Smooth muscle cell (in vitro differentiated cells): ENCODE results near the gene KRTAP4-4. TPM values are rescaled to one million over a fixed set of nuclear protein-coding genes. Genes with fewer than 3 reads are reported as not detected.
"Not testable (repeated sequence)": the region's sequence is repeated elsewhere in the genome, so short reads cannot be mapped to it uniquely, and the experiment has no call there.

Experiments
- DNase-seq: peaks from one replicate; lab custom pipeline; 2025; ENCODE audit not compliant: unreplicated experiment; lab: John Stamatoyannopoulos, UW
- H2AFZ ChIP-seq: fragments of 200-600 bp; sonication (generic); 2 replicates; pipeline ENCODE4 v1.6.0; 2016; ENCODE audit warnings: antibody characterized with exemption, low read depth, mild to moderate bottlenecking
- H3F3A ChIP-seq: fragments of 200-600 bp; sonication (generic); 2 replicates; pipeline ENCODE4 v1.6.0; 2017; ENCODE audit warnings: antibody characterized with exemption, low read depth
- H3K27ac ChIP-seq: fragments of 200-600 bp; sonication (generic); 2 replicates; pipeline ENCODE4 v1.5.1; 2016; ENCODE audit warnings: low read depth, mild to moderate bottlenecking
- H3K27me3 ChIP-seq: fragments of 200-600 bp; sonication (generic); 2 replicates; pipeline ENCODE4 v1.6.1; 2016; ENCODE audit warnings: low read depth, mild to moderate bottlenecking
- H3K36me3 ChIP-seq: fragments of 200-600 bp; sonication (generic); 2 replicates; pipeline ENCODE4 v1.5.1; 2016; ENCODE audit warnings: low read depth
- H3K4me1 ChIP-seq: fragments of 200-600 bp; sonication (generic); 2 replicates; pipeline ENCODE4 v1.5.1; 2016; ENCODE audit warnings: low read depth
- H3K4me2 ChIP-seq: fragments of 200-600 bp; sonication (generic); 2 replicates; pipeline ENCODE4 v1.6.0; 2016; ENCODE audit warnings: mild to moderate bottlenecking
- H3K4me3 ChIP-seq: fragments of 200-600 bp; sonication (generic); 2 replicates; pipeline ENCODE4 v1.5.1; 2016; ENCODE audit warnings: mild to moderate bottlenecking
- H3K79me2 ChIP-seq: fragments of 200-600 bp; sonication (generic); 2 replicates; pipeline ENCODE4 v1.6.0; 2016; ENCODE audit warnings: low read depth, mild to moderate bottlenecking
- H3K9ac ChIP-seq: fragments of 200-600 bp; sonication (generic); 2 replicates; pipeline ENCODE4 v1.6.0; 2016; ENCODE audit warnings: low read depth
- H3K9me3 ChIP-seq: fragments of 200-600 bp; sonication (generic); replicated peaks from 2 replicates; pipeline ENCODE4 v1.5.1; 2016; ENCODE audit warnings: low read depth
- H4K20me1 ChIP-seq: fragments of 200-600 bp; sonication (generic); 2 replicates; pipeline ENCODE4 v1.6.0; 2016; ENCODE audit warnings: low read depth
- WGBS: methylation state at CpG from one replicate; pipeline ENCODE4 v1.1.7; 2016; ENCODE audit warnings: low lambda C conversion rate; 5-methylcytosine and 5-hydroxymethylcytosine counted together
- polyA plus RNA-seq: library from polyadenylated mRNA; unstranded; fragments of >200 nt; fragmentation: Nextera tagmentation; extraction: Ambion mirVana; gene quantifications from 2 replicates; pipeline ENCODE4 v1.2.1, GENCODE V29; 2016
- total RNA-seq: library from RNA; depleted of rRNA; stranded (reverse); fragments of >200 nt; gene quantifications from 2 replicates; pipeline ENCODE4 v1.2.3, GENCODE V29; 2014
- TF ChIP-seq, protein P1 (sequence below): fragments of 200-600 bp; sonication (generic); IDR thresholded peaks from 2 replicates; pipeline ENCODE4 v1.5.1; 2017; ENCODE audit warnings: borderline replicate concordance, mild to moderate bottlenecking, antibody characterized with exemption; ENCODE audit not compliant: insufficient read depth, poor library complexity, severe bottlenecking

The KRTAP4-4 gene
- total and polyA plus RNA-seq, 2 experiments from 2014 or later: not detected

DNA sequence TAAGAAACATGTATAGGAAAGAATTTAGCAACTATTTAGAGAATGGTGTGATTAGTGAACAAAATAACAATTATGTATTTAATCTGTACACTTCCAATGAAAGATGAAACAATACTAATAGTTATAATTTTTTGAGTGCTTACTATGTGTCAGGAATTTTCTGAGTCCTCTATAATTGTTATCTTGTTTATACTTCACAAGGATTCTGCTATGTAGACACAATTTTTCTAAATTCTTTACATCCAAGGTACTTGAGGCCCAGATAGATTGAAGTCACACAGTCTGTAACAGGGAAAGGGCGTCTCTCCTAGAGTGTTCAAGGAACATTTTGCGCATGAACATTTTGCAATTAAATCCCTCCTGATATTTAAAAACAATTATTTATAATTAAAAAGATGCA, 35.5 kb downstream of the KRTAP4-4 start:
- H3K79me2 ChIP-seq: no peaks in the 10 kb centered on the region
- no peaks in the 10 kb centered on the region for H3K27me3 ChIP-seq
- DNase-seq: no peak
- no peak overlapping the region for H3K4me2 ChIP-seq
- no peaks in the 10 kb centered on the region for H4K20me1 ChIP-seq
- no peak overlapping the region for H2AFZ ChIP-seq
- H3K9me3 ChIP-seq: no peaks in the 10 kb centered on the region
- H3K36me3 ChIP-seq: no peaks in the 10 kb centered on the region
- TF ChIP-seq, protein P1, sequence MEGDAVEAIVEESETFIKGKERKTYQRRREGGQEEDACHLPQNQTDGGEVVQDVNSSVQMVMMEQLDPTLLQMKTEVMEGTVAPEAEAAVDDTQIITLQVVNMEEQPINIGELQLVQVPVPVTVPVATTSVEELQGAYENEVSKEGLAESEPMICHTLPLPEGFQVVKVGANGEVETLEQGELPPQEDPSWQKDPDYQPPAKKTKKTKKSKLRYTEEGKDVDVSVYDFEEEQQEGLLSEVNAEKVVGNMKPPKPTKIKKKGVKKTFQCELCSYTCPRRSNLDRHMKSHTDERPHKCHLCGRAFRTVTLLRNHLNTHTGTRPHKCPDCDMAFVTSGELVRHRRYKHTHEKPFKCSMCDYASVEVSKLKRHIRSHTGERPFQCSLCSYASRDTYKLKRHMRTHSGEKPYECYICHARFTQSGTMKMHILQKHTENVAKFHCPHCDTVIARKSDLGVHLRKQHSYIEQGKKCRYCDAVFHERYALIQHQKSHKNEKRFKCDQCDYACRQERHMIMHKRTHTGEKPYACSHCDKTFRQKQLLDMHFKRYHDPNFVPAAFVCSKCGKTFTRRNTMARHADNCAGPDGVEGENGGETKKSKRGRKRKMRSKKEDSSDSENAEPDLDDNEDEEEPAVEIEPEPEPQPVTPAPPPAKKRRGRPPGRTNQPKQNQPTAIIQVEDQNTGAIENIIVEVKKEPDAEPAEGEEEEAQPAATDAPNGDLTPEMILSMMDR: no peak
- H3K27ac ChIP-seq: no peak overlapping the region
- H3K4me1 ChIP-seq: no peaks in the 10 kb centered on the region
- WGBS: 94% methylated on average over 2 of the region's 2 CpGs
- no peaks in the 10 kb centered on the region for H3F3A ChIP-seq
- no peak overlapping the region for H3K4me3 ChIP-seq
- no peak overlapping the region for H3K9ac ChIP-seq

DNA sequence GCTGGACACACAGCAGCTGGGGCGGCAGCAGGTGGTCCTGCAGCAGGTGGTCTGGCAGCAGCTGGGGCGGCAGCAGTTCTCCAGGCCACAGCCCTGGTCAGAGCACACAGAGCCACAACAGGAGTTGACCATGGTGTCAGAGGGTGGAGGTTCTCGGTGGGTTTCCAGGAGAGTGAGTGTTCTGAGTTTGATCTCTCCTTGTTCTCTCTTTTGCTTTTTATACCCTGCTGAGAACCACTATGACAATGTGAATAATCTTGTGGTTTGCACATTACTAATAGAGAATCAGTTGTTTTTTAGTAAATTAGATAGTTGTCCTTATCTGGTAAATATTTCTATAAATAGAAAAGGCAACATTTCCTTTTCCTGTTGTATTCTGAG, 36.6 kb downstream of the KRTAP4-4 start, which contains the start of gene KRTAP4-12:
TSS of gene KRTAP4-12 (minus strand) at position 192 of the 381 bp plus-strand sequence. CDS start at position 132, 60 bp downstream.
- not testable (repeated sequence) for H3K36me3 ChIP-seq, H3K9ac ChIP-seq, H2AFZ ChIP-seq, H3K4me2 ChIP-seq, H3F3A ChIP-seq, H3K9me3 ChIP-seq, DNase-seq, H3K27ac ChIP-seq, H3K27me3 ChIP-seq, H4K20me1 ChIP-seq, H3K4me3 ChIP-seq, H3K4me1 ChIP-seq, H3K79me2 ChIP-seq
- WGBS: 87% methylated on average over 3 of the region's 3 CpGs

DNA sequence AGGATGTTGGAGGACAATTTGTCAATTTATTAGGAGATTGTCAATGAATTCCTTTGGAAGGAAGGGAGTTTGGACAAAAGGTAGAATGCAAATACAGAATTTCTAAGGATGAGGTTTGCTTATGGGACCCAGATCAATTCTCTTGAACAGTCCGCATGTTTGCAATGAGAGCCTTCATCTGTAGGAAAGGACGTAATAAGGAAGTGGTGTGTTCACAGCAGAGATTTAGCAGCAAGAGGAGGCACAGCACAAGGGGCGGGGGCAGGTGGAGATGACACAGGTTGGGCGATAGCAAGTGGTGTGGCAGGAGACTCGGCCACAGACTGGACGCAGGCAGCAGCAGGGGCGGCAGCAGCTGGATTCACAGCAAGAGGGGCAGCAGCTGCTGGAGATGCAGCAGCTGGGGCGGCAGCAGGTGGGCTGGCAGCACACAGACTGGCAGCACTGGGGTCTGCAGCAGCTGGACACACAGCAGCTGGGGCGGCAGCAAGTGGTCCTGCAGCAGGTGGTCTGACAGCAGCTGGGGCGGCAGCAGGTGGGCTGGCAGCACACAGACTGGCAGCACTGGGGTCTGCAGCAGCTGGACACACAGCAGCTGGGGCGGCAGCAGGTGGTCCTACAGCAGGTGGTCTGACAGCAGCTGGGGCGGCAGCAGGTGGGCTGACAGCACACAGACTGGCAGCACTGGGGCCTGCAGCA, 37.1 kb downstream of the KRTAP4-4 start:
- not testable (repeated sequence) for H2AFZ ChIP-seq, H3K9me3 ChIP-seq, H4K20me1 ChIP-seq, H3F3A ChIP-seq, H3K9ac ChIP-seq, H3K27me3 ChIP-seq, H3K79me2 ChIP-seq, H3K27ac ChIP-seq, DNase-seq, H3K4me2 ChIP-seq, H3K4me1 ChIP-seq, H3K36me3 ChIP-seq, H3K4me3 ChIP-seq
- WGBS: 95% methylated on average over 12 of the region's 12 CpGs

- H3K79me2 ChIP-seq: no peaks in the 10 kb centered on the region
- 94% methylated on average over 2 of the region's 2 CpGs for WGBS
- H3K9me3 ChIP-seq: no peaks in the 10 kb centered on the region
- H3K27me3 ChIP-seq: no peaks in the 10 kb centered on the region
- H3F3A ChIP-seq: no peaks in the 10 kb centered on the region
- no peak overlapping the region for H2AFZ ChIP-seq
- H3K36me3 ChIP-seq: no peaks in the 10 kb centered on the region
- no peak overlapping the region for H3K27ac ChIP-seq
- no peak overlapping the region for H3K4me2 ChIP-seq
- H3K4me1 ChIP-seq: no peaks in the 10 kb centered on the region
- no peak for DNase-seq
- TF ChIP-seq, protein P1: no peak
- no peaks in the 10 kb centered on the region for H4K20me1 ChIP-seq
- no peak overlapping the region for H3K9ac ChIP-seq
- no peak overlapping the region for H3K4me3 ChIP-seq
Observed at GRCh38 chr17:41121742-41122141, 38.8 kb downstream of the KRTAP4-4 start.

DNA sequence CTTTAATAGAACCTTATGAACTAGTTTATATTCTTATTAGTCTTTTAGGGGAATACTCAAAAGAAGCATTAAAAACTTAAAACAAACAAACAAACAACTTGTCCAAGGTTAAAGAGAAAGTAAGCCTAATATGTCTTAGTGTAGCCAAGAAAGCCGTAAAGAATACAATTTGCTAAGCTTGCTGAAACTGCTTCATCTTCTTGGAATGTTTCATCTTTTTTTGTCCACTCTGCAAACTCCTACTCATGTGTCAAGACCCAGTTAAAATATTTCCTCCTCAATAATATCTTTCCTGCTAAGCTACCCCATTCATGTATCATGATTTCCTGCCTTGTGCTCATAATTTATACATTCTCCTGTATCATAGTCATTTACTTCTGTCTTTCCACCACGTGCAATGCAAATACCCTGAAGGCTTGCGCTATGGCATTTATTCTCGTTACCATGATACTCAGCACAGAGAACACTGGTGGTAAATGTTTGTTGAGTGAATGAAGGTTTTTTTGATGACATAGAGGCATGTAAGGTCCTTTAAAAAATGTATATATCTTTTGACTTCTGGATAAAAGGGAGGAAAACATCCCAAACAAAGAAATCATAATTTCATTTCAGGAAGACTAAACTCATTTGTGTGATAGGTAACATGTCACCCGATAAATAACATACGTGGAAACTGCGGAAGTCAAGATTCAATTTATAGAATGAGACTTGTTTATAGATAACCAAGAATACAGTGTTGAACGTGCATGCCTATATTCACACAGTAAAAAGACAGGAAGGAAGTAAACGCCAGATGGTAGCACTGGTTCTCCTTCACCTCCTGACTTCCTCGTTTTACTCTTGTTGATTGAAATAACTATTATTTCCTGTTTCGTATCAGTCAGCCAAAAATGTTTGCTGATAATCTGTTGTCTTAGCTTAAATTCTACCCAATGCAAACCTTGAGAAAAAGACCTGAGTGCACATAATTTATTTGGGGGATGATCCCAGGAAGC, 40.6 kb downstream of the KRTAP4-4 start:
- H3K4me3 ChIP-seq, H3K27me3 ChIP-seq: not testable (repeated sequence)

More for the DNA sequence above, 40.6 kb downstream of the KRTAP4-4 start:
- not testable (repeated sequence) for H4K20me1 ChIP-seq, H3K9ac ChIP-seq, H3F3A ChIP-seq, H2AFZ ChIP-seq, DNase-seq, H3K27ac ChIP-seq, H3K79me2 ChIP-seq, H3K36me3 ChIP-seq, H3K4me1 ChIP-seq, H3K9me3 ChIP-seq
- H3K4me2 ChIP-seq: peak overlapping the region; percentile 9
- WGBS: 75% methylated on average over 11 of the region's 11 CpGs
